ENCODE results near the gene UGT1A4. TPM values are rescaled to one million over a fixed set of nuclear protein-coding genes. Genes with fewer than 3 reads are reported as not detected.

UGT1A4 gene
- total RNA-seq (2022) (0.12 TPM in 1 of 2 replicates, not detected in the other), Bru-seq, nascent RNA (percentile 23 among the genes with signal in this experiment), BruChase-seq, experiment 1, labeled RNA remaining after a 6-hour chase (not detected), BruChase-seq, experiment 2, labeled RNA remaining after a 2-hour chase (not detected)
- long read RNA-seq = 0 reads

DNA sequence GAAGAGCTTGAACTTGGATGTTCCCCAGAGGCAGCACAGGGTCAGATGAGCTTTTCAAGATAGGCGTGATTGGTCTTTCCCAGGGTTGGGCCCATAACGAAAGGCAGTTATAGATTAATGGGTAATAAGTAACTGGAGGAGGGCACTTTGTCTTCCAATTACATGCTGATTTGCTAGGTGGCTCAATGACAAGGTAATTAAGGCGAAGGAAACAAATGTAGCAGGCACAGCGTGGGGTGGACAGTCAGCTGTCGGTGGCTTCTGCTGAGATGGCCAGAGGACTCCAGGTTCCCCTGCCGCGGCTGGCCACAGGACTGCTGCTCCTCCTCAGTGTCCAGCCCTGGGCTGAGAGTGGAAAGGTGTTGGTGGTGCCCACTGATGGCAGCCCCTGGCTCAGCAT is at the start of gene UGT1A4:
TSS of gene UGT1A4 (plus strand) at position 185 of the 400 bp plus-strand sequence. CDS start at position 270, 85 bp downstream.
- no peak within 1 kb of the TSS for H3K4me3 Mint-ChIP-seq (ENCODE audit: unreplicated experiment)
- ChIA-PET CTCF (no interaction called here), POLR2A (interaction anchor here (0.9 kb wide), 1 partner anchor 12 kb away, joined by 3 read pairs; no protein-coding TSS in a partner anchor)
- TF ChIP-seq, protein P1, sequence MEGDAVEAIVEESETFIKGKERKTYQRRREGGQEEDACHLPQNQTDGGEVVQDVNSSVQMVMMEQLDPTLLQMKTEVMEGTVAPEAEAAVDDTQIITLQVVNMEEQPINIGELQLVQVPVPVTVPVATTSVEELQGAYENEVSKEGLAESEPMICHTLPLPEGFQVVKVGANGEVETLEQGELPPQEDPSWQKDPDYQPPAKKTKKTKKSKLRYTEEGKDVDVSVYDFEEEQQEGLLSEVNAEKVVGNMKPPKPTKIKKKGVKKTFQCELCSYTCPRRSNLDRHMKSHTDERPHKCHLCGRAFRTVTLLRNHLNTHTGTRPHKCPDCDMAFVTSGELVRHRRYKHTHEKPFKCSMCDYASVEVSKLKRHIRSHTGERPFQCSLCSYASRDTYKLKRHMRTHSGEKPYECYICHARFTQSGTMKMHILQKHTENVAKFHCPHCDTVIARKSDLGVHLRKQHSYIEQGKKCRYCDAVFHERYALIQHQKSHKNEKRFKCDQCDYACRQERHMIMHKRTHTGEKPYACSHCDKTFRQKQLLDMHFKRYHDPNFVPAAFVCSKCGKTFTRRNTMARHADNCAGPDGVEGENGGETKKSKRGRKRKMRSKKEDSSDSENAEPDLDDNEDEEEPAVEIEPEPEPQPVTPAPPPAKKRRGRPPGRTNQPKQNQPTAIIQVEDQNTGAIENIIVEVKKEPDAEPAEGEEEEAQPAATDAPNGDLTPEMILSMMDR (IDR thresholded peaks at IDR 0.05; ENCODE audit: unreplicated experiment) = no peak
- peaks cover 7% of the 10 kb centered on the region for H3K4me1 Mint-ChIP-seq (ENCODE audit: insufficient read depth, unreplicated experiment)
- DNase-seq (ENCODE audit: unreplicated experiment) = no peak
- BruUV-seq (replicated peaks) = no TSS peak
- no peak within 1 kb of the TSS for H3K27ac Mint-ChIP-seq (ENCODE audit: low read depth, unreplicated experiment)
- intact Hi-C loops (cut with micrococcal nuclease) = no loop called here
- H3K9me3 Mint-ChIP-seq (ENCODE audit: unreplicated experiment) = no peaks in the 10 kb centered on the region
- no peaks in the 10 kb centered on the region for H3K36me3 Mint-ChIP-seq (ENCODE audit: insufficient read depth, unreplicated experiment)
- no peaks in the 10 kb centered on the region for H3K27me3 Mint-ChIP-seq (ENCODE audit: insufficient read depth, unreplicated experiment)

GRCh38 chr2:233671290-233672161 is 47.0 kb upstream of the UGT1A4 start, which contains the start of gene UGT1A9:
TSS of gene UGT1A9 (plus strand) at chr2:233671898. CDS start at chr2:233671935, 37 bp downstream.
- Mint-ChIP-seq H3K4me1 (ENCODE audit: insufficient read depth, unreplicated experiment) (no peaks in the 10 kb centered on the region), H3K27ac (ENCODE audit: low read depth, unreplicated experiment) (no peak within 1 kb of the TSS), H3K4me3 (ENCODE audit: unreplicated experiment) (no peak within 1 kb of the TSS), H3K36me3 (ENCODE audit: insufficient read depth, unreplicated experiment) (no peaks in the 10 kb centered on the region), H3K9me3 (ENCODE audit: unreplicated experiment) (no peaks in the 10 kb centered on the region), H3K27me3 (ENCODE audit: insufficient read depth, unreplicated experiment) (no peaks in the 10 kb centered on the region)
- ChIA-PET CTCF (interaction anchor here (1.0 kb wide), 1 partner anchor 10 kb away, joined by 3 read pairs; the partner anchor contains the start of gene UGT1A7), POLR2A (no interaction called here)
- no TSS peak for BruUV-seq (replicated peaks)
- TF ChIP-seq, protein P1 (IDR thresholded peaks at IDR 0.05; ENCODE audit: unreplicated experiment) = no peak
- intact Hi-C loops (cut with micrococcal nuclease) = no loop called here
- DNase-seq (ENCODE audit: unreplicated experiment) = no peak

DNA sequence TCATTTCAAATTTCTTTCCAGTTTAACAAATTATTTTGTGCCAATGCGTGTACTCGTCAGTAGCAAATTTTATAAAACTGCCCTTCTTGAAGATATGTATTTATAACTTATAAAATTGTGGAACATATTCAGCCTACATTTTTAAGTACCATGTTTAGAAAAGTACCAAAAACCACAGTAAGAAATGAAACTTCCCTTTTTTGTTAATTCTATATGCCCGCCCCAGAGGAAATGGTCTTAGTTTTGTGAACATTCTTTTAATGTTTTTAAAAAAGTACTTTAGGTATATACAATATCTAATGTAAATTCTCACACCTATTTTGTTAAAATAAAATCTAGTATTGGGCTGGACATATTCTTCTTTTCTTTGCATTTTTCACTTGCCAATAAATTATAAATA is 45.6 kb upstream of the UGT1A4 start:
- Mint-ChIP-seq H3K27ac (ENCODE audit: low read depth, unreplicated experiment) (no peak overlapping the region), H3K36me3 (ENCODE audit: insufficient read depth, unreplicated experiment) (no peaks in the 10 kb centered on the region), H3K4me1 (ENCODE audit: insufficient read depth, unreplicated experiment) (no peaks in the 10 kb centered on the region), H3K9me3 (ENCODE audit: unreplicated experiment) (no peaks in the 10 kb centered on the region), H3K27me3 (ENCODE audit: insufficient read depth, unreplicated experiment) (no peaks in the 10 kb centered on the region), H3K4me3 (ENCODE audit: unreplicated experiment) (no peak overlapping the region)
- no TSS peak for BruUV-seq (replicated peaks)
- POLR2A ChIA-PET = no interaction called here
- CTCF ChIA-PET = no interaction called here
- intact Hi-C loops (cut with micrococcal nuclease) = no loop called here
- TF ChIP-seq, protein P1 (IDR thresholded peaks at IDR 0.05; ENCODE audit: unreplicated experiment) = no peak
- DNase-seq (ENCODE audit: unreplicated experiment) = no peak

- Mint-ChIP-seq H3K36me3 (ENCODE audit: insufficient read depth, unreplicated experiment) (no peaks in the 10 kb centered on the region), H3K9me3 (ENCODE audit: unreplicated experiment) (no peaks in the 10 kb centered on the region), H3K27me3 (ENCODE audit: insufficient read depth, unreplicated experiment) (no peaks in the 10 kb centered on the region), H3K4me3 (ENCODE audit: unreplicated experiment) (no peak overlapping the region), H3K4me1 (ENCODE audit: insufficient read depth, unreplicated experiment) (no peaks in the 10 kb centered on the region), H3K27ac (ENCODE audit: low read depth, unreplicated experiment) (no peak overlapping the region)
- no peak for DNase-seq (ENCODE audit: unreplicated experiment)
- intact Hi-C loops (cut with micrococcal nuclease) = no loop called here
- ChIA-PET CTCF (no interaction called here), POLR2A (no interaction called here)
- BruUV-seq (replicated peaks) = no TSS peak
- TF ChIP-seq, protein P1 (IDR thresholded peaks at IDR 0.05; ENCODE audit: unreplicated experiment) = no peak
Measured at GRCh38 chr2:233673896-233674295, 44.6 kb upstream of the UGT1A4 start.

Measured in MCF 10A (cell line).